OCI-LY1 (cell line): ENCODE measurements around the gene SEMA3F.

ENCODE experiments used
- H2AFZ ChIP-seq: fragments of 200-600 bp; sonication (generic), shearing (Covaris generic); 2 replicates; pipeline ENCODE4 v1.6.0; 2014; ENCODE audit warnings: antibody characterized with exemption, mild to moderate bottlenecking, low read length
- H3F3A ChIP-seq: fragments of 200-600 bp; sonication (generic), shearing (Covaris generic); 2 replicates; pipeline ENCODE4 v1.6.0; 2014; ENCODE audit warnings: mild to moderate bottlenecking, antibody characterized with exemption, low read length, moderate library complexity; ENCODE audit not compliant: insufficient read depth
- H3K27ac ChIP-seq: fragments of 200-600 bp; sonication (generic); 2 replicates; pipeline ENCODE4 v1.5.1; 2014; ENCODE audit warnings: low read length, mixed run types, mild to moderate bottlenecking, low read depth; ENCODE audit not compliant: poor library complexity, severe bottlenecking
- H3K27me3 ChIP-seq: fragments of 200-600 bp; sonication (generic); 2 replicates; pipeline ENCODE4 v1.6.0; 2014; ENCODE audit warnings: antibody characterized with exemption, mild to moderate bottlenecking, low read length, moderate library complexity; ENCODE audit not compliant: insufficient read depth
- H3K36me3 ChIP-seq: fragments of 200-600 bp; sonication (generic); 2 replicates; pipeline ENCODE4 v1.6.1; 2014; ENCODE audit warnings: mild to moderate bottlenecking, antibody characterized with exemption, low read length, moderate library complexity, mixed read lengths; ENCODE audit not compliant: insufficient read depth
- H3K4me1 ChIP-seq: fragments of 200-600 bp; sonication (generic); 2 replicates; pipeline ENCODE4 v1.5.1; 2014; ENCODE audit warnings: mild to moderate bottlenecking, low read length, moderate library complexity; ENCODE audit not compliant: insufficient read depth, severe bottlenecking
- H3K4me2 ChIP-seq: fragments of 200-600 bp; sonication (generic), shearing (Covaris generic); 2 replicates; pipeline ENCODE4 v1.6.1; 2014; ENCODE audit warnings: low read length
- H3K4me3 ChIP-seq: fragments of 200-600 bp; sonication (generic); 2 replicates; pipeline ENCODE4 v1.5.1; 2014; ENCODE audit warnings: low read length, low read depth, mild to moderate bottlenecking, mixed read lengths; ENCODE audit not compliant: poor library complexity, severe bottlenecking
- H3K79me2 ChIP-seq: fragments of 200-600 bp; shearing (Covaris generic); 2 replicates; pipeline ENCODE4 v1.6.1; 2016; ENCODE audit warnings: mixed run types, low read length, mixed read lengths; ENCODE audit not compliant: insufficient read depth
- H3K9ac ChIP-seq: fragments of 200-600 bp; sonication (generic), shearing (Covaris generic); 2 replicates; pipeline ENCODE4 v1.6.1; 2014; ENCODE audit warnings: mild to moderate bottlenecking, low read length, mixed read lengths
- H3K9me2 ChIP-seq: fragments of 200-600 bp; sonication (generic), shearing (Covaris generic); 2 replicates; pipeline ENCODE4 v1.6.1; 2014; ENCODE audit warnings: low read depth, mild to moderate bottlenecking, low read length, mixed read lengths
- H3K9me3 ChIP-seq: fragments of 200-600 bp; shearing (Covaris generic); 2 replicates; pipeline ENCODE4 v1.6.1; 2014; ENCODE audit warnings: low read length, mixed read lengths
- H4K20me1 ChIP-seq: fragments of 200-600 bp; sonication (generic), shearing (Covaris generic); 2 replicates; pipeline ENCODE4 v1.6.0; 2016; ENCODE audit warnings: mild to moderate bottlenecking, low read length; ENCODE audit not compliant: insufficient read depth
- EZH2 ChIP-seq: fragments of 200-600 bp; sonication (generic), shearing (Covaris generic); IDR thresholded peaks from 2 replicates; pipeline ENCODE4 v1.8.0; 2017; ENCODE audit warnings: borderline replicate concordance, mixed run types, mild to moderate bottlenecking, antibody characterized with exemption, low read length, moderate library complexity, mixed read lengths
- TF ChIP-seq, protein P1 (sequence below): fragments of 200-600 bp; sonication (generic), shearing (Covaris generic); IDR thresholded peaks from 2 replicates; pipeline ENCODE4 v1.5.1; 2017; ENCODE audit warnings: mild to moderate bottlenecking, antibody characterized with exemption, low read length, moderate library complexity, mixed read lengths

The SEMA3F gene

DNA sequence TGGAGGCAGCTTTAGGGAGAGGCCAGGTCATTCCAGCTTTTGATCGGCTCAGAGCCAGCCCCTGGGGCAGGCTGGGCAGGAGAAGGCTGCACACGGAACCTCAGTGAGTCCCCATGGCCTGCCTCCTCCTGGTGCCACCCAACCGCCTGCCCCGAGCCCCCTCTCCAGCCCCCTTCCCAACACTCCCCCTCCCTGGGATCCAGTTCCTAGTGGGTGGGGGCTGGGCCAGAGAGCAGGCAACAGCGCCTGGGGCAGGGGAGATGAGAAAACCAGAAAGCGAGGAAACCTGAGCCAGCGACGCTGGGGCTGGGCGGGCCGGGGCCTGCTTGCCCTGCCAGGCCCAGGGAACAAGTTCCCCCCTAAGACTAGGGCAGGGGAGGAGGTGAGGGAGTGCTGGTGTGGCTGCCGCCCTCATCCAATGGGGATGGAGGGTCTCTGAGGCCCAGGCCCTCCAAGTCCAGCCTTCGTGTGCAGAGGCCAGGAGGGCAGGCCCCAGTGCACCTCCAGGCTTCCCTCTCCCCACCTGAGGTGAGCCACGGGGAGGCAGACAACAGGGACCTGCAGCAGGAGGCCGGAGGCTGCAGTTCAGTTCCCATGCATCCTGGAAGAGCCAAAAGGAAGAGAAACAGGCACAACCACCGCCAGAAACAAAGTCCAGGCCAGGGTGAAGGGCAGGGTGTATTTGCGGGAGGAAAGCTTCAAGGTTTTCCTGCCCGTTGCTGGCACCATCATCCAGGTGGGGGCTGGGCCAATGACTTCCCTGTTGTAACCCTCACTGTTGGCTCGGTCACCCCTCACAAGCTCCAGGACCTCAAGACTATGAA, 4.0 kb upstream of the SEMA3F start:
- H3K9ac ChIP-seq: no peak overlapping the region
- no peak overlapping the region for H3K27ac ChIP-seq
- no peaks in the 10 kb centered on the region for H3K36me3 ChIP-seq

DNA sequence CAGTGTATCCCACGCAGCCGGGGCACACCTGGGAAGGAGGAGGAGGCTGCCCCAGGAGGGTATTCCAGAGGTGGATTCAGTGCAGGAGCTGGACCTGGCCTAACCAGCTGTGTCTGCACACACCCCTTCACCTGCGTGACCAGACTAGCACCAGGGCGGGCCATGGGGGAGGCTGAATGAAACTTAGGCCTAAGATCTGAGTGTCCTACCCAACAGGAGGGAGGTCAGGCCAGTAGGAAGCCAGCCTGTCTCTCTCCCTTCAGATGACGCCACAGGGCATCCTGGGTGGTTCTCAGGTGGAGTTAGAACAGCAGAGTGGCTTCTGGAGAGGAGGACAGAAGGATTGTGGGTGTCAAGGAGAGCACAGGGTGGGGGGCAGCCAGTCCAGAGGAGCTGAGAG, 3.4 kb upstream of the SEMA3F start:
- H3K36me3 ChIP-seq: no peaks in the 10 kb centered on the region
- no peak overlapping the region for H3K4me3 ChIP-seq
- H3K4me1 ChIP-seq: peaks cover 9% of the 10 kb centered on the region
- no peaks in the 10 kb centered on the region for H3K79me2 ChIP-seq
- no peaks in the 10 kb centered on the region for H3F3A ChIP-seq
- TF ChIP-seq, protein P1, sequence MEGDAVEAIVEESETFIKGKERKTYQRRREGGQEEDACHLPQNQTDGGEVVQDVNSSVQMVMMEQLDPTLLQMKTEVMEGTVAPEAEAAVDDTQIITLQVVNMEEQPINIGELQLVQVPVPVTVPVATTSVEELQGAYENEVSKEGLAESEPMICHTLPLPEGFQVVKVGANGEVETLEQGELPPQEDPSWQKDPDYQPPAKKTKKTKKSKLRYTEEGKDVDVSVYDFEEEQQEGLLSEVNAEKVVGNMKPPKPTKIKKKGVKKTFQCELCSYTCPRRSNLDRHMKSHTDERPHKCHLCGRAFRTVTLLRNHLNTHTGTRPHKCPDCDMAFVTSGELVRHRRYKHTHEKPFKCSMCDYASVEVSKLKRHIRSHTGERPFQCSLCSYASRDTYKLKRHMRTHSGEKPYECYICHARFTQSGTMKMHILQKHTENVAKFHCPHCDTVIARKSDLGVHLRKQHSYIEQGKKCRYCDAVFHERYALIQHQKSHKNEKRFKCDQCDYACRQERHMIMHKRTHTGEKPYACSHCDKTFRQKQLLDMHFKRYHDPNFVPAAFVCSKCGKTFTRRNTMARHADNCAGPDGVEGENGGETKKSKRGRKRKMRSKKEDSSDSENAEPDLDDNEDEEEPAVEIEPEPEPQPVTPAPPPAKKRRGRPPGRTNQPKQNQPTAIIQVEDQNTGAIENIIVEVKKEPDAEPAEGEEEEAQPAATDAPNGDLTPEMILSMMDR: no peak
- TF ChIP-seq EZH2: no peak
- H3K27ac ChIP-seq: no peak overlapping the region
- no peaks in the 10 kb centered on the region for H4K20me1 ChIP-seq
- H2AFZ ChIP-seq: no peak overlapping the region
- H3K9ac ChIP-seq: no peak overlapping the region
- H3K27me3 ChIP-seq: peaks cover 7% of the 10 kb centered on the region; the same call in 1 of the 2 replicates
- H3K4me2 ChIP-seq: no peak overlapping the region
- H3K9me2 ChIP-seq: no peaks in the 10 kb centered on the region
- no peaks in the 10 kb centered on the region for H3K9me3 ChIP-seq

More for the DNA sequence above, 4.0 kb upstream of the SEMA3F start:
- Histone ChIP-seq H2AFZ (no peak overlapping the region), H3K79me2 (no peaks in the 10 kb centered on the region), H4K20me1 (no peaks in the 10 kb centered on the region), H3K4me3 (no peak overlapping the region), H3K4me1 (peaks cover 9% of the 10 kb centered on the region), H3K9me3 (no peaks in the 10 kb centered on the region), H3K4me2 (no peak overlapping the region), H3K9me2 (no peaks in the 10 kb centered on the region), H3F3A (no peaks in the 10 kb centered on the region), H3K27me3 (peaks cover 6% of the 10 kb centered on the region; the same call in 1 of the 2 replicates)
- no peak for TF ChIP-seq EZH2
- TF ChIP-seq, protein P1: no peak

DNA sequence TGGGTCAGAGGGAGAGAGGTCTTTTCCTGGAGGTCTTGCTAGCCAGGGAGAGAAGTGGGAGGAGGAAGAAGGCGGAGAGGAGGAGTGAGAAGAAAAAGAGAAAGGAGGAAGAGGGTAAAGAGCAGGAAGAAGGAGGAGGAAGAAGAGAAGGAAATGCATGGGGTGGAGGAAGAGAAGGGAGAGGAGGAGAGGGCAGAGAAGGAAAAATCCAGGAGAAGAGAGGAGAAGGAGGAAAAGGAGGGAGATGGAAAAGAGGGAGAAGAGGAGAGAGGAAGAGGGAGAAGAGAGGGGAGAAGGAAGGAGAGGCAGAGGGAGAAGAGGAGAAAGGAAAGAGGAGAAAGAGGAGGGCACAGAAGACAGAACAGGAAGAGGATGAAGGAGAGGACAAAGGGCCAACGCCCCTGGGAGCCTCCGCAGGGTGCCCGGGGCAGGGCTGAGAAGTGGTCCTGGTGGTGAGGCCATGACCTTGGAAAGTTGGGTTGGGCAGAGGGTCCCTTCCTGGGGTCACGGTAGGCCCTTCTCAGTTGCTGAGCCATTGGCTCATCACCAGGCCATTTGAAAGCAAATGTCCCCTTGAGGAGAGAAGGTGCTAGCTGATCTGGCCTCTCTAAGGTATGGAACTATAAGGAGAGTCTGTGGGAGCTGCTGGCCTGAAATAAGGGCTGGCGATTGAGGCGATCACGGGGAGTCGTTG, 1.2 kb upstream of the SEMA3F start:
- Histone ChIP-seq H3K27ac (no peak overlapping the region), H2AFZ (no peak overlapping the region), H3K4me2 (peak overlapping the region; percentile 93), H3K4me3 (peak overlapping the region; percentile 63), H3K9ac (no peak overlapping the region; the same call in 1 of the 2 replicates), H3K27me3 (peaks cover 15% of the 10 kb centered on the region; the same call in 1 of the 2 replicates), H3F3A (no peaks in the 10 kb centered on the region), H3K9me2 (no peaks in the 10 kb centered on the region), H3K36me3 (no peaks in the 10 kb centered on the region), H4K20me1 (no peaks in the 10 kb centered on the region), H3K4me1 (peaks cover 9% of the 10 kb centered on the region), H3K9me3 (no peaks in the 10 kb centered on the region), H3K79me2 (no peaks in the 10 kb centered on the region)
- TF ChIP-seq, protein P1: no peak
